Stomach (tissue), 9 donors: Measurements from ENCODE around the gene CDYL. TPM values are rescaled to one million over a fixed set of nuclear protein-coding genes. Genes with fewer than 3 reads are reported as not detected.

Experiments used
- DNase-seq, 2 donors: peaks; one replicate each; pipeline versions ENCODE4 v3.0.0 to v3.0.0-alpha.2; 2013 to 2019
- H3K27ac ChIP-seq, 5 donors: fragments of 200-600 bp in 4 of 5; sonication (generic) in 4 of 5; one replicate each; pipeline ENCODE4 v1.5.1; 2013 to 2019; ENCODE audit warnings: mild to moderate bottlenecking in 1 of 5, moderate library complexity in 1 of 5
- H3K27me3 ChIP-seq, 3 donors: fragments of 200-600 bp; sonication (generic); one replicate each; pipeline ENCODE4 v1.5.1; 2017 to 2019; ENCODE audit warnings: mixed run types in 1 of 3
- H3K36me3 ChIP-seq, 4 donors: fragments of 200-600 bp; sonication (generic); 1 replicate in 3 of 4; 2 replicates in 1 of 4; pipeline ENCODE4 v1.5.1; 2016 to 2019
- H3K4me1 ChIP-seq, 4 donors: fragments of 200-600 bp; sonication (generic); one replicate each; pipeline ENCODE4 v1.5.1; 2016 to 2019
- H3K4me3 ChIP-seq, 4 donors: fragments of 200-600 bp; sonication (generic) in 3 of 4; one replicate each; pipeline ENCODE4 v1.5.1; 2016 to 2019; ENCODE audit warnings: mild to moderate bottlenecking in 1 of 4
- H3K9me3 ChIP-seq, 4 donors: fragments of 200-600 bp; sonication (generic); one replicate each; pipeline ENCODE4 v1.5.1; 2016 to 2019
- CTCF ChIP-seq, 7 experiments: fragments of 450-650 bp in 4 of 7; fragments of 200-600 bp in 3 of 7; sonication (generic) in 3 of 7; IDR thresholded peaks; one replicate each; pipeline ENCODE4 v1.5.1; 2016 to 2019; ENCODE audit warnings: antibody characterized with exemption in 7 of 7, control low read depth in 2 of 7, mild to moderate bottlenecking in 1 of 7
- EP300 ChIP-seq: sonication (generic); formaldehyde crosslinking; IDR thresholded peaks from one replicate; pipeline ENCODE4 v1.6.1; 2017; ENCODE audit warnings: antibody characterized with exemption
- POLR2A ChIP-seq, 4 donors: fragments of 450-650 bp; IDR thresholded peaks; one replicate each; pipeline ENCODE4 v1.6.1; 2016; ENCODE audit warnings: antibody characterized with exemption in 4 of 4, control low read depth in 2 of 4, mild to moderate bottlenecking in 1 of 4, moderate library complexity in 1 of 4
- POLR2AphosphoS5 ChIP-seq, 3 donors: sonication (generic); formaldehyde crosslinking; IDR thresholded peaks; one replicate each; pipeline ENCODE4 v1.6.1; 2016; ENCODE audit warnings: antibody characterized with exemption in 3 of 3
- WGBS, 5 donors: extraction: QIAGEN DNeasy Blood & Tissue Kit in 3 of 5; methylation state at CpG; one replicate each; pipeline versions ENCODE4 v1.1.5 to v1.1.7; 2013 to 2018; 5-methylcytosine and 5-hydroxymethylcytosine counted together
- intact Hi-C: fragments of 100-400 bp; cut with DNase I; formaldehyde crosslinking; loops from one replicate; pipeline ENCODE4 v1.15.1; 2023; ENCODE audit warnings: low total_unique reads
- polyA plus RNA-seq, 3 donors: library from polyadenylated mRNA; stranded (reverse); fragments of 200-250 nt; gene quantifications; one replicate each; pipeline ENCODE4 v1.2.3, GENCODE V29; 2013
- total RNA-seq, 5 donors: library from RNA; depleted of rRNA; stranded (reverse); fragments of >200 nt; gene quantifications; one replicate each; pipeline versions ENCODE4 v1.1.0 to v1.2.3, GENCODE V29; 2014 to 2016
- donor health status: healthy with polysubstance abuse.
- donor health status: Bipolar disorder and iron deficiency.
- donor health status: healthy.

The CDYL gene
- total and polyA plus RNA-seq, 8 donors, result 6.2 to 226 (median 18.4) TPM

- Histone ChIP-seq H3K4me3 (no peak overlapping the region), H3K4me1 (peaks cover 0 to 19% (median 7%) of the 10 kb centered on the region in 4 donors), H3K9me3 (no peaks in the 10 kb centered on the region), H3K27me3 (peaks cover 0 to 3% (median 0%) of the 10 kb centered on the region in 3 donors), H3K27ac (no peak overlapping the region), H3K36me3 (no peaks in the 10 kb centered on the region)
- no peak for DNase-seq
- intact Hi-C loops, result no loop called here
- no peak for TF ChIP-seq POLR2AphosphoS5 (IDR thresholded peaks at IDR 0.05)
- TF ChIP-seq CTCF (IDR thresholded peaks at IDR 0.05), result no peak
- 84 to 91% (median 89%) methylated on average over 4 of the region's 4 CpGs for whole genome bisulfite sequencing, 5 donors
Observed at GRCh38 chr6:4728436-4728769, 47.8 kb upstream of the CDYL start.

GRCh38 chr6:4728926-4729325, 47.3 kb upstream of the CDYL start:
- intact Hi-C loops, result no loop called here
- Histone ChIP-seq H3K4me3 (no peak overlapping the region), H3K9me3 (no peaks in the 10 kb centered on the region), H3K27me3 (peaks cover 0 to 1% (median 0%) of the 10 kb centered on the region in 3 donors), H3K27ac (no peak overlapping the region), H3K4me1 (peaks cover 0 to 19% (median 7%) of the 10 kb centered on the region in 4 donors), H3K36me3 (no peaks in the 10 kb centered on the region)
- no peak for DNase-seq
- TF ChIP-seq POLR2A (IDR thresholded peaks at IDR 0.05), result no peak
- no peak for TF ChIP-seq POLR2AphosphoS5 (IDR thresholded peaks at IDR 0.05)
- no peak for TF ChIP-seq EP300
- no peak for TF ChIP-seq CTCF (IDR thresholded peaks at IDR 0.05)
- WGBS, 5 donors, result 62 to 98% (median 71%) methylated on average over 2 of the region's 2 CpGs

DNA sequence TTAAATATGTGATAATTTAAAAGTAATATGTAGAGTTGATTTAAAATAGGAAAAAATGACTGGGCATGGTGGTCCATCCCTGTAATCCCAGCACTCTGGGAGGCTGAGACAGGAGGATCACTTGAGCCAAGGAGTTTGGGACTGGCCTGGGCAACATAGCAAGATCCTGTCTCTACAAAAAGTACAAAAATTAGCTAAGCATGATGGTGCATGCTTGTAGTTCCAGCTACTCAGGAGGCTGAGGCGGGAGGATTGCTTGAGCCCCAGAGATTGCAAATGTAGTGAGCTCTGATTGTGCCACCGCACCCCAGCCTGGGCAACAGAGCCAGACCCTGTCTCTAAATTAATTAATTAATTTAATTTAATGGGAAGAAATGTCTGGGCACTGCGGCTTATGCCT, 44.2 kb upstream of the CDYL start:
- Histone ChIP-seq H3K4me3 (no peak overlapping the region), H3K27ac (no peak overlapping the region), H3K36me3 (no peaks in the 10 kb centered on the region), H3K4me1 (peaks cover 0 to 19% (median 7%) of the 10 kb centered on the region in 4 donors), H3K27me3 (peaks cover 0 to 6% (median 0%) of the 10 kb centered on the region in 3 donors), H3K9me3 (no peaks in the 10 kb centered on the region)
- WGBS, 5 donors, result 89 to 100% (median 97%) methylated on average over 3 of the region's 3 CpGs
- no peak for TF ChIP-seq EP300
- TF ChIP-seq POLR2A (IDR thresholded peaks at IDR 0.05), result no peak
- no peak for TF ChIP-seq POLR2AphosphoS5 (IDR thresholded peaks at IDR 0.05)
- no peak for TF ChIP-seq CTCF (IDR thresholded peaks at IDR 0.05)
- no peak for DNase-seq
- intact Hi-C loops, result no loop called here

- WGBS, 5 donors, result 21 to 33% (median 25%) methylated on average over 10 of the region's 10 CpGs
- Histone ChIP-seq H3K36me3 (no peaks in the 10 kb centered on the region), H3K27ac (no peak overlapping the region), H3K4me1 (peaks cover 0 to 16% (median 7%) of the 10 kb centered on the region in 4 donors), H3K27me3 (peaks cover 0 to 6% (median 0%) of the 10 kb centered on the region in 3 donors), H3K4me3 (peak overlapping the region; percentile 25 to 40 (median 34)), H3K9me3 (no peaks in the 10 kb centered on the region)
- intact Hi-C loops, result no loop called here
- TF ChIP-seq POLR2AphosphoS5 (IDR thresholded peaks at IDR 0.05) (peak in 1 of 3 donors; percentile 13), POLR2A (IDR thresholded peaks at IDR 0.05) (no peak)
- peak; percentile 44 to 70 for DNase-seq
Observed at GRCh38 chr6:4732691-4733315, 43.4 kb upstream of the CDYL start.

DNA sequence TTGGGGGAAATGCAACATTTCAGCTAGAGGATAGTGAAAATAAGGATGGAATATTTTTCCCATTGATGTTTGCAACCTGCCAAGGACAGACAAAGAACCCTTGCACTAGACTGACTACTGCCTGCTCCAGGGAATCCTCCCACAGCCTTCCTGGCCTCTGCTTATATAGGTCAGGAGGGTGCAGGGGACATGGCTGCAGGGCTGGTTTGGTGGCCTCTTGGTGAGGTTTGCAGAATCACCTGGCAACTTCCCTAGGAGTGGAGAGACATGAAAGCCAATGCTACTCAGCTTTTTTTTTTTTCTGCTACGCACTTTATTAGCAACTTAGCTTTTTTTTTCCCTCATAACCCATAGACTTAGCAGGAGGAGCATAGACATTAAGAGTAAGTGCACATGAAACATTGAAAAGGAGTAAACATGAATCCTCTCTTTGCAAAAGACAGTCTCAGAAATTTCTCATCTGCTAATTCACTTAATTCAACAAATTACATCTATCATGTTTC, 39.8 kb upstream of the CDYL start:
- intact Hi-C loops, result no loop called here
- H3K9me3 ChIP-seq, result no peaks in the 10 kb centered on the region
- WGBS, 5 donors, result 68 to 94% (median 70%) methylated on average over 1 of the region's 1 CpG
- peaks cover 0 to 6% (median 0%) of the 10 kb centered on the region in 3 donors for H3K27me3 ChIP-seq
- no peak overlapping the region for H3K4me3 ChIP-seq
- no peak for DNase-seq
- H3K4me1 ChIP-seq, result peaks cover 0 to 9% (median 7%) of the 10 kb centered on the region in 4 donors
- TF ChIP-seq POLR2A (IDR thresholded peaks at IDR 0.05), result no peak
- no peak for TF ChIP-seq EP300
- no peak for TF ChIP-seq CTCF (IDR thresholded peaks at IDR 0.05)
- no peaks in the 10 kb centered on the region for H3K36me3 ChIP-seq
- H3K27ac ChIP-seq, result no peak overlapping the region
